ENCODE data around the gene WDR27. TPM values are rescaled to one million over a fixed set of nuclear protein-coding genes. Genes with fewer than 3 reads are reported as not detected.
"Not testable (repeated sequence)": the region's sequence is repeated elsewhere in the genome, so short reads cannot be mapped to it uniquely, and the experiment has no call there.

The WDR27 gene
- total RNA-seq, 2 experiments from 2014 or later = 34.3 to 36.2 TPM

DNA sequence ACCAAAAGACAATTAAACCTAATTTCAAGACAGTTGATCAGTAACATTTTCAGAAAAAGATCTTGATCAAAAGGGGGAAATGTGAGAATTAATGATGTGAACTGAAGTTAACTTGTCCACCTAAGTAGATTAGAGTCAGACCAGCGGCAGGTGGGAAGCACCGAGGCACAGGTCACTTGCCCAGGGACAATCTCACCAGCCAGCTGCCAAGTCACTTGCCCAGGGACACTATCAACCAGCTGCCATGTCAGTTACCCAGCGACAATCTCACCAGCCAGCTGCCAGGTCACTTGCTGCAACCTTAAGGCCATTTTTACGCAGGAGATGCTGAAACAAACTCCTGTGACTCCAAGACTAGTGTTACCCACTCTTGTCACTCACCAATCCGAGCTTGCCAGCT lies 260.5 kb downstream of the WDR27 start:
- Mint-ChIP-seq H3K27me3 (peaks cover 2% of the 10 kb centered on the region), H3K9me3 (ENCODE audit: low read depth) (no peaks in the 10 kb centered on the region), H3K27ac (no peak overlapping the region), H3K4me1 (no peaks in the 10 kb centered on the region), H3K4me3 (no peak overlapping the region), H3K36me3 (ENCODE audit: low read depth) (no peaks in the 10 kb centered on the region)
- no peak for ATAC-seq
- ChIA-PET POLR2A (no interaction called here), CTCF (no interaction called here)
- DNase-seq = no peak
- intact Hi-C loops (cut with DNase I, micrococcal nuclease) = no loop called here

DNA sequence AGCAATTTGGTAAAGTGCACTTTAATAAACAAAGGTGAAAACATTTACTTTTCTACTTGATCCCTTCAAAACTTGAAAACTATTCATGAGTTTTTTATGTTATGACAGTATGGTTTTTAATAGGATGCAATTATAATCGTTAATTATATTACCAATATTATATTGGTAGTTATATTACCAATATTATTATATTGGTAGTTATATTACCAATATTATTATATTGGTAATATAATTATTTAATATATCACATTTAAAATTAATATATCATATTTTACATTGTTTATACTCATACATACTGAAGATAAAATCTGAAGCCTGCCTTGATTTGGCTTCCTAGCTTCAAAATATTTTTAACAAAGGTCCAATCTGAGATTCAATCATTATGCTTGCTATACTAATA lies 262.1 kb downstream of the WDR27 start:
- H3K4me3 Mint-ChIP-seq = no peak overlapping the region
- H3K9me3 Mint-ChIP-seq (ENCODE audit: low read depth) = no peaks in the 10 kb centered on the region
- ATAC-seq = no peak
- no peaks in the 10 kb centered on the region for H3K4me1 Mint-ChIP-seq
- ChIA-PET CTCF (interaction anchor here (1.5 kb wide), 1 partner anchor 9 kb away, joined by 3 read pairs; no protein-coding TSS in a partner anchor), POLR2A (no interaction called here)
- intact Hi-C loops (cut with DNase I, micrococcal nuclease) = no loop called here
- peaks cover 2% of the 10 kb centered on the region for H3K27me3 Mint-ChIP-seq
- H3K36me3 Mint-ChIP-seq (ENCODE audit: low read depth) = no peaks in the 10 kb centered on the region
- no peak overlapping the region for H3K27ac Mint-ChIP-seq
- no peak for DNase-seq

DNA sequence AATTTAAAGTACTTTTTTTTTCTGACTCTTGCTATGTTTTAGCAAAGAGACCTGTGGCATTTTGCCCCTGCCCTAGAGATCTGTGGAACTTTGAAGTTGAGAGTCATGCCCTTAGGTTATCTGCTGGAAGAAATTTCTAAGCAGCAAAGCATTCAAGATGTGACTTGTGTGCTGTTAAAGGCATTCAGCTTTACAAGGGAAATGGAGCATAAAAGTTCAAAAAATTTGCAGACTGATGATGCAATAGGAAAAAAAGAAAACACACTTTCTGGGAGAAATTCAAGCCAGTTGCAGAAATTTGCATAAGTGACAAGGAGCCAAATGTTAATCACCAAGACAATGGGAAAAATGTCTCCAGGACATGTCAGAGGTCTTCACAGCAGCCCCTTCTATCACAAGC lies 267.3 kb downstream of the WDR27 start:
- POLR2A ChIA-PET; DNase-seq; H3K27ac Mint-ChIP-seq; intact Hi-C loops (cut with DNase I, micrococcal nuclease); H3K4me3 Mint-ChIP-seq; H3K36me3 Mint-ChIP-seq (ENCODE audit: low read depth); H3K4me1 Mint-ChIP-seq; CTCF ChIA-PET; H3K27me3 Mint-ChIP-seq; ATAC-seq: not testable (repeated sequence)
- H3K9me3 Mint-ChIP-seq (ENCODE audit: low read depth) = peaks cover 23% of the 10 kb centered on the region

GRCh38 chr6:169429001-169429400 lies 272.8 kb downstream of the WDR27 start:
- ChIA-PET CTCF (no interaction called here), POLR2A (no interaction called here)
- Mint-ChIP-seq H3K27me3 (no peaks in the 10 kb centered on the region), H3K9me3 (ENCODE audit: low read depth) (peaks cover 23% of the 10 kb centered on the region), H3K4me1 (no peaks in the 10 kb centered on the region), H3K4me3 (no peak overlapping the region), H3K27ac (no peak overlapping the region), H3K36me3 (ENCODE audit: low read depth) (no peaks in the 10 kb centered on the region)
- intact Hi-C loops (cut with DNase I, micrococcal nuclease) = no loop called here
- ATAC-seq (no peak), DNase-seq (no peak)

DNA sequence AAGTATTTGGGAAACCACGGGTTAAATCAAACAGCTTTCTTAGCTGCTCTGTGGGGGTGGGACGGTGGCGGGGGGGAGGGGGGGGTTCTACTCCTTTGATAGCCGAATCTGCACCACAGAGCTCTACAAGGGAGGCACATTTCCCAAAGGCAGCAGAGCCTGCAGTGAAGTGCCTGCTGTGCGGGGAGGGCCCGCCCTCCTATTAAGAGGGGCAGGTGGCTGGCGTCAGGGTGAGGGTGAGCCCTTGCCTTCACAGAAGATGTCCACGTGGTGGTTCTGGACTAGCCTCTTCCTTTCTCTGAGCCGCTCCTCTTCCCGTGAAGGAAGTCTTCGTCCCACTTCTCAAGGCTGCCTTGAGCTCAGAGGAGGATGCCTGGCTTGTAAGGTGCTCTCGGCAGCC lies 273.3 kb downstream of the WDR27 start:
- DNase-seq (no peak), ATAC-seq (no peak)
- no peaks in the 10 kb centered on the region for H3K27me3 Mint-ChIP-seq
- POLR2A ChIA-PET = no interaction called here
- H3K36me3 Mint-ChIP-seq (ENCODE audit: low read depth) = no peaks in the 10 kb centered on the region
- no peak overlapping the region for H3K4me3 Mint-ChIP-seq
- H3K9me3 Mint-ChIP-seq (ENCODE audit: low read depth) = peaks cover 23% of the 10 kb centered on the region
- CTCF ChIA-PET = no interaction called here
- no peak overlapping the region for H3K27ac Mint-ChIP-seq
- H3K4me1 Mint-ChIP-seq = no peaks in the 10 kb centered on the region
- intact Hi-C loops (cut with DNase I, micrococcal nuclease) = no loop called here

GRCh38 chr6:169427856-169428255 lies 274.0 kb downstream of the WDR27 start:
- POLR2A ChIA-PET = no interaction called here
- H3K27ac Mint-ChIP-seq = no peak overlapping the region
- intact Hi-C loops (cut with DNase I, micrococcal nuclease) = no loop called here
- ATAC-seq (no peak), DNase-seq (no peak)
- H3K4me1 Mint-ChIP-seq = no peaks in the 10 kb centered on the region
- peaks cover 22% of the 10 kb centered on the region for H3K9me3 Mint-ChIP-seq (ENCODE audit: low read depth)
- CTCF ChIA-PET = no interaction called here
- no peaks in the 10 kb centered on the region for H3K27me3 Mint-ChIP-seq
- no peak overlapping the region for H3K4me3 Mint-ChIP-seq
- H3K36me3 Mint-ChIP-seq (ENCODE audit: low read depth) = no peaks in the 10 kb centered on the region

- Mint-ChIP-seq H3K27me3 (no peaks in the 10 kb centered on the region), H3K4me3 (no peak overlapping the region), H3K27ac (no peak overlapping the region), H3K36me3 (ENCODE audit: low read depth) (no peaks in the 10 kb centered on the region), H3K9me3 (ENCODE audit: low read depth) (peaks cover 13% of the 10 kb centered on the region), H3K4me1 (no peaks in the 10 kb centered on the region)
- intact Hi-C loops (cut with DNase I, micrococcal nuclease) = no loop called here
- ATAC-seq (no peak), DNase-seq (no peak)
- CTCF ChIA-PET = no interaction called here
- POLR2A ChIA-PET = no interaction called here
Observed at GRCh38 chr6:169426611-169427010, 275.2 kb downstream of the WDR27 start.

DNA sequence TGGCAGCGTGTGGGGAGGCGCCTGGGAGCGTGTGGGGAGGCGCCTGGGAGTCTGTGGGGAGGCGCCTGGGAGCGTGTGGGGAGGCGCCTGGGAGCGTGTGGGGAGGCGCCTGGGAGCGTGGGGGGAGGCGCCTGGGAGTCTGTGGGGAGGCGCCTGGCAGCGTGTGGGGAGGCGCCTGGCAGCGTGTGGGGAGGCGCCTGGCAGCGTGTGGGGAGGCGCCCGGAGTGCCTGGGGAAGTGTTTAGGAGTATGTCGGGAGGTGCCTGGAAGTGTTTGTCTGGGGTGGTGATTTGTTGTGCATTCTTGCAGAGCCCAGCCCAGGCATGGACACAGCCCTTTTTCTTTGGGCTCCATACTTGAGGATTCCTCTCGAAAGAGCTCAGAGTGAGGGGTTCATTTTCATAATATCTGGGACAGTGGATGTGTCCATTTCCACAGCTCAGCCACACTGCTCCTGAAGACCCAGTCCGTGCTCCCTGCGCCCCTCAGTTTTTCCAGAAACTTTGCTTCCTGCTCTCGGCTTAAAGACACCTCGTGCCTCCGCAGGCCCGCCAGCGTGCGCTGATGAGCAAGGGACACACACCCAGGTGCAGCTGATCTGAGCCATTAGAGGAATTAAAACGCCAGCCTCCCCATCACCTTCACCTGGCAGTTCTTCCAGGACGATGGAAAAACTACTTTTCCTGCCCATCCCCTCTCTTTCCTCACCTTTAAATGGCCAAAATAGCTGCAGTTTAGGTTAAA lies 276.0 kb downstream of the WDR27 start:
- ChIA-PET POLR2A (no interaction called here), CTCF (no interaction called here)
- no peaks in the 10 kb centered on the region for H3K4me1 Mint-ChIP-seq

GRCh38 chr6:169424821-169425240 lies 277.0 kb downstream of the WDR27 start:
- H3K9me3 Mint-ChIP-seq (ENCODE audit: low read depth) = peaks cover 2% of the 10 kb centered on the region
- H3K27me3 Mint-ChIP-seq = no peaks in the 10 kb centered on the region
- H3K36me3 Mint-ChIP-seq (ENCODE audit: low read depth) = no peaks in the 10 kb centered on the region
- no peak for ATAC-seq
- DNase-seq = no peak
- H3K4me1 Mint-ChIP-seq = no peaks in the 10 kb centered on the region
- no peak overlapping the region for H3K27ac Mint-ChIP-seq
- POLR2A ChIA-PET = no interaction called here
- intact Hi-C loops (cut with DNase I, micrococcal nuclease) = no loop called here
- CTCF ChIA-PET = no interaction called here
- no peak overlapping the region for H3K4me3 Mint-ChIP-seq

More for the DNA sequence above, 276.0 kb downstream of the WDR27 start:
- Mint-ChIP-seq H3K27me3 (no peaks in the 10 kb centered on the region), H3K4me3 (no peak overlapping the region), H3K27ac (no peak overlapping the region), H3K36me3 (ENCODE audit: low read depth) (no peaks in the 10 kb centered on the region), H3K9me3 (ENCODE audit: low read depth) (peaks cover 8% of the 10 kb centered on the region)
- intact Hi-C loops (cut with DNase I, micrococcal nuclease) = no loop called here
- ATAC-seq (no peak), DNase-seq (no peak)

DNA sequence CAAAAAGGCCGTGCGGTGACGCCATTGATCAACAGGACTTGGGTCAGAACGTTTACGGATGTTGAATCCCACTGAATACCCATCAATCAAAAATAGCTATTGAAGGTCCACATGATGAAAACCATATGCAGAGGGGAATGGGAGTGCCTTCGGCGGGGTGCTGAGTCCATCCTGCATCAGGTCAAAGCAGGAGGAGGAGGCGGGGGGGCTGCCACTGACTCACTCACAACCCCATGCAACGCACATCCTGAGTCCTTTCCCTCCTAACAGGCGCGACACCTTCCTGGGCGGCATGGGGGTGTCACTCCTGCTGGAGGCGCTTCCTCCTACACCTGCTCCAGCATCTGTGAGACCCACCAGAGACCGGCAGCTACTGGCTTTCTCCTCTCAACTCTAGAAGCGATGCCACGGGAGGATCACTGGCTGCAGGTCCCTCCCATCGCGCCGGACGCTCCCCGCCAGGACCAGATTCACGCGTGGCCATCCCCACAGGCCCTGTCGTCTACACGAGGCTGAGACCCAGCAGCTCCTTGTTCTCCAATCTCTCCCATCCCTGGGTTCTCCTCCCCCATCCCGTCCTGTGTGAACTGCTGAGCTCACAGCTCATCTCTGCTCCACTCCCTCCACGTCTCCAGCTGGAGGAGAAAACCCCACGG lies 277.6 kb downstream of the WDR27 start:
- ATAC-seq = no peak
- H3K4me1 Mint-ChIP-seq = no peaks in the 10 kb centered on the region
- intact Hi-C loops (cut with DNase I, micrococcal nuclease) = no loop called here
- no peak overlapping the region for H3K4me3 Mint-ChIP-seq
- no peaks in the 10 kb centered on the region for H3K27me3 Mint-ChIP-seq
- H3K9me3 Mint-ChIP-seq (ENCODE audit: low read depth) = no peaks in the 10 kb centered on the region
- no peaks in the 10 kb centered on the region for H3K36me3 Mint-ChIP-seq (ENCODE audit: low read depth)
- ChIA-PET CTCF (no interaction called here), POLR2A (no interaction called here)
- no peak for DNase-seq
- no peak overlapping the region for H3K27ac Mint-ChIP-seq

- H3K4me3 Mint-ChIP-seq = no peak overlapping the region
- CTCF ChIA-PET = interaction anchor here (0.7 to 0.9 kb wide), 3 partner anchors 24 to 237 kb away, joined by 3 to 4 read pairs (median 3); no protein-coding TSS in a partner anchor
- H3K9me3 Mint-ChIP-seq (ENCODE audit: low read depth) = no peaks in the 10 kb centered on the region
- H3K27me3 Mint-ChIP-seq = no peaks in the 10 kb centered on the region
- ATAC-seq (no peak), DNase-seq (no peak)
- H3K4me1 Mint-ChIP-seq = no peaks in the 10 kb centered on the region
- no peaks in the 10 kb centered on the region for H3K36me3 Mint-ChIP-seq (ENCODE audit: low read depth)
- intact Hi-C loops (cut with DNase I, micrococcal nuclease) = no loop called here
- H3K27ac Mint-ChIP-seq = no peak overlapping the region
- POLR2A ChIA-PET = interaction anchor here (0.6 kb wide), 1 partner anchor 26 kb away, joined by 3 read pairs; no protein-coding TSS in a partner anchor
Observed at GRCh38 chr6:169421586-169422264, 280.1 kb downstream of the WDR27 start.
